ENCODE measurements around the gene VAV2.

VAV2 gene

DNA sequence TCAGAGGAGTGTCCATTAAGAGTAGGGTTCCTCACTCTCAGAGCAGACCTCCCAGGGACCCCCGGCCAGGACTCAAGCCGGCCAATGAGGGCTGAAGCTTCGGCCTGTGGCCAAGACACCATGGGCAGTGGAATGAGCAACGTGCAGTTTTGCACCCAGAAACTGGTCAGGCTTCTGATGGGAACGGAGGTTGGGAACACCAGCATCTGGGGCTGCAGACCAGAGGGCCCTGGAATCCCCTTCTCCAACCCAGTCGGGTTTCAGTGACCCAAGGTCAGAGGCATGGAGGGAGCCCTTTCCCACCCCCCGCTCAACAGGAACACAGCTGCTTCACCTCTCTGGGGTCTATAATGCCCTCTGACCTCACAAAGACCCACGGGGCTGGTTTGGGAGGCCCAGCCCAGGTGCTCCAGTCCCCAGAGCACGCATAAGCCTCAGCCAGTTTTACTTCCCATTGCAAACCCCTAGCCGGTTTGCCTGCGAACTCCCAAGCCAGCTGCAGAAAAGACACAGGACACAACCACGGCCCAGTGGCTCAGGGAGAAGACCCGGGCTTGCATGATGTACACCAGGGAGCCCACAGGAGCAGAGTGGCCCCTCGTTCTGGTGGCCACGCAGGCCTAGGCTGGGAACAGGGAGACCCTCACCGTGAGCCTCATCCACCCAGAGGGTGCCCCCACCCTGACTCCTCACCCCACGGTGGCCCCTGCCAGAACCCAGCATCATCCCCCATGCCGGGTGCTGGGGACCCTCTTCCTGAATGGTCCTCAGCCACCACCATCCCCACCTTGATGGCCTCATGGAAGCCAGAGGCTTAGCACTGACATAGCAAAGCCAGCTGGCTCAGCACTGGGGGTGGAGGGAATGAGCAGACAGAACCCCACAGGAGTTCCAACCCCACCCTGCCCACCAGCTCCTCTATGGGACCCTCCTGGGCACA lies 30.6 kb downstream of the VAV2 start:
- TF ChIP-seq, protein P1, sequence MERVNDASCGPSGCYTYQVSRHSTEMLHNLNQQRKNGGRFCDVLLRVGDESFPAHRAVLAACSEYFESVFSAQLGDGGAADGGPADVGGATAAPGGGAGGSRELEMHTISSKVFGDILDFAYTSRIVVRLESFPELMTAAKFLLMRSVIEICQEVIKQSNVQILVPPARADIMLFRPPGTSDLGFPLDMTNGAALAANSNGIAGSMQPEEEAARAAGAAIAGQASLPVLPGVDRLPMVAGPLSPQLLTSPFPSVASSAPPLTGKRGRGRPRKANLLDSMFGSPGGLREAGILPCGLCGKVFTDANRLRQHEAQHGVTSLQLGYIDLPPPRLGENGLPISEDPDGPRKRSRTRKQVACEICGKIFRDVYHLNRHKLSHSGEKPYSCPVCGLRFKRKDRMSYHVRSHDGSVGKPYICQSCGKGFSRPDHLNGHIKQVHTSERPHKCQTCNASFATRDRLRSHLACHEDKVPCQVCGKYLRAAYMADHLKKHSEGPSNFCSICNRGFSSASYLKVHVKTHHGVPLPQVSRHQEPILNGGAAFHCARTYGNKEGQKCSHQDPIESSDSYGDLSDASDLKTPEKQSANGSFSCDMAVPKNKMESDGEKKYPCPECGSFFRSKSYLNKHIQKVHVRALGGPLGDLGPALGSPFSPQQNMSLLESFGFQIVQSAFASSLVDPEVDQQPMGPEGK (CRISPR knock-in tag; IDR thresholded peaks at IDR 0.05; ENCODE audit: borderline replicate concordance), result no peak
- no peak for TF ChIP-seq TCF4 (CRISPR knock-in tag; IDR thresholded peaks at IDR 0.05; ENCODE audit: borderline replicate concordance)
- TF ChIP-seq PPARA (CRISPR knock-in tag; IDR thresholded peaks at IDR 0.05; ENCODE audit: borderline replicate concordance), result no peak
- no peak for TF ChIP-seq ZC3H10 (CRISPR knock-in tag; IDR thresholded peaks at IDR 0.05)
- no peak for TF ChIP-seq CSDC2 (CRISPR knock-in tag; IDR thresholded peaks at IDR 0.05)
- TF ChIP-seq ZFP30 (CRISPR knock-in tag; IDR thresholded peaks at IDR 0.05), result no peak
- TF ChIP-seq BACH2 (CRISPR knock-in tag; IDR thresholded peaks at IDR 0.05; ENCODE audit: borderline replicate concordance), result no peak
- no peak for TF ChIP-seq SNAI2 (CRISPR knock-in tag; IDR thresholded peaks at IDR 0.05)
- TF ChIP-seq ARNTL (CRISPR knock-in tag; IDR thresholded peaks at IDR 0.05; ENCODE audit: borderline replicate concordance, low read depth), result no peak
- TF ChIP-seq GLIS3 (CRISPR knock-in tag; IDR thresholded peaks at IDR 0.05), result no peak
- TF ChIP-seq, protein P2, sequence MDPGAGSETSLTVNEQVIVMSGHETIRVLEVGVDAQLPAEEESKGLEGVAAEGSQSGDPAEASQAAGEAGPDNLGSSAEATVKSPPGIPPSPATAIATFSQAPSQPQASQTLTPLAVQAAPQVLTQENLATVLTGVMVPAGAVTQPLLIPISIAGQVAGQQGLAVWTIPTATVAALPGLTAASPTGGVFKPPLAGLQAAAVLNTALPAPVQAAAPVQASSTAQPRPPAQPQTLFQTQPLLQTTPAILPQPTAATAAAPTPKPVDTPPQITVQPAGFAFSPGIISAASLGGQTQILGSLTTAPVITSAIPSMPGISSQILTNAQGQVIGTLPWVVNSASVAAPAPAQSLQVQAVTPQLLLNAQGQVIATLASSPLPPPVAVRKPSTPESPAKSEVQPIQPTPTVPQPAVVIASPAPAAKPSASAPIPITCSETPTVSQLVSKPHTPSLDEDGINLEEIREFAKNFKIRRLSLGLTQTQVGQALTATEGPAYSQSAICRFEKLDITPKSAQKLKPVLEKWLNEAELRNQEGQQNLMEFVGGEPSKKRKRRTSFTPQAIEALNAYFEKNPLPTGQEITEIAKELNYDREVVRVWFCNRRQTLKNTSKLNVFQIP (CRISPR knock-in tag; IDR thresholded peaks at IDR 0.05; ENCODE audit: borderline replicate concordance, low read depth), result no peak
- no peak for TF ChIP-seq ESRRG (CRISPR knock-in tag; IDR thresholded peaks at IDR 0.05)
- TF ChIP-seq, protein P3, sequence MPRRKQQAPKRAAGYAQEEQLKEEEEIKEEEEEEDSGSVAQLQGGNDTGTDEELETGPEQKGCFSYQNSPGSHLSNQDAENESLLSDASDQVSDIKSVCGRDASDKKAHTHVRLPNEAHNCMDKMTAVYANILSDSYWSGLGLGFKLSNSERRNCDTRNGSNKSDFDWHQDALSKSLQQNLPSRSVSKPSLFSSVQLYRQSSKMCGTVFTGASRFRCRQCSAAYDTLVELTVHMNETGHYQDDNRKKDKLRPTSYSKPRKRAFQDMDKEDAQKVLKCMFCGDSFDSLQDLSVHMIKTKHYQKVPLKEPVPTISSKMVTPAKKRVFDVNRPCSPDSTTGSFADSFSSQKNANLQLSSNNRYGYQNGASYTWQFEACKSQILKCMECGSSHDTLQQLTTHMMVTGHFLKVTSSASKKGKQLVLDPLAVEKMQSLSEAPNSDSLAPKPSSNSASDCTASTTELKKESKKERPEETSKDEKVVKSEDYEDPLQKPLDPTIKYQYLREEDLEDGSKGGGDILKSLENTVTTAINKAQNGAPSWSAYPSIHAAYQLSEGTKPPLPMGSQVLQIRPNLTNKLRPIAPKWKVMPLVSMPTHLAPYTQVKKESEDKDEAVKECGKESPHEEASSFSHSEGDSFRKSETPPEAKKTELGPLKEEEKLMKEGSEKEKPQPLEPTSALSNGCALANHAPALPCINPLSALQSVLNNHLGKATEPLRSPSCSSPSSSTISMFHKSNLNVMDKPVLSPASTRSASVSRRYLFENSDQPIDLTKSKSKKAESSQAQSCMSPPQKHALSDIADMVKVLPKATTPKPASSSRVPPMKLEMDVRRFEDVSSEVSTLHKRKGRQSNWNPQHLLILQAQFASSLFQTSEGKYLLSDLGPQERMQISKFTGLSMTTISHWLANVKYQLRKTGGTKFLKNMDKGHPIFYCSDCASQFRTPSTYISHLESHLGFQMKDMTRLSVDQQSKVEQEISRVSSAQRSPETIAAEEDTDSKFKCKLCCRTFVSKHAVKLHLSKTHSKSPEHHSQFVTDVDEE (CRISPR knock-in tag; IDR thresholded peaks at IDR 0.05), result no peak
- no peak for TF ChIP-seq ZNF70 (CRISPR knock-in tag; IDR thresholded peaks at IDR 0.05)
- no peak for TF ChIP-seq OSR1 (CRISPR knock-in tag; IDR thresholded peaks at IDR 0.05)
- TF ChIP-seq, protein P4, sequence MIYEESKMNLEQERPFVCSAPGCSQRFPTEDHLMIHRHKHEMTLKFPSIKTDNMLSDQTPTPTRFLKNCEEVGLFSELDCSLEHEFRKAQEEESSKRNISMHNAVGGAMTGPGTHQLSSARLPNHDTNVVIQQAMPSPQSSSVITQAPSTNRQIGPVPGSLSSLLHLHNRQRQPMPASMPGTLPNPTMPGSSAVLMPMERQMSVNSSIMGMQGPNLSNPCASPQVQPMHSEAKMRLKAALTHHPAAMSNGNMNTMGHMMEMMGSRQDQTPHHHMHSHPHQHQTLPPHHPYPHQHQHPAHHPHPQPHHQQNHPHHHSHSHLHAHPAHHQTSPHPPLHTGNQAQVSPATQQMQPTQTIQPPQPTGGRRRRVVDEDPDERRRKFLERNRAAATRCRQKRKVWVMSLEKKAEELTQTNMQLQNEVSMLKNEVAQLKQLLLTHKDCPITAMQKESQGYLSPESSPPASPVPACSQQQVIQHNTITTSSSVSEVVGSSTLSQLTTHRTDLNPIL (CRISPR knock-in tag; IDR thresholded peaks at IDR 0.05; ENCODE audit: low read depth), result no peak
- TF ChIP-seq ZFP3 (CRISPR knock-in tag; IDR thresholded peaks at IDR 0.05), result no peak
- TF ChIP-seq ZNF8 (CRISPR knock-in tag; IDR thresholded peaks at IDR 0.05), result no peak
- no peak for TF ChIP-seq ISL1 (CRISPR knock-in tag; IDR thresholded peaks at IDR 0.05)
- ATAC-seq, result no peak

DNA sequence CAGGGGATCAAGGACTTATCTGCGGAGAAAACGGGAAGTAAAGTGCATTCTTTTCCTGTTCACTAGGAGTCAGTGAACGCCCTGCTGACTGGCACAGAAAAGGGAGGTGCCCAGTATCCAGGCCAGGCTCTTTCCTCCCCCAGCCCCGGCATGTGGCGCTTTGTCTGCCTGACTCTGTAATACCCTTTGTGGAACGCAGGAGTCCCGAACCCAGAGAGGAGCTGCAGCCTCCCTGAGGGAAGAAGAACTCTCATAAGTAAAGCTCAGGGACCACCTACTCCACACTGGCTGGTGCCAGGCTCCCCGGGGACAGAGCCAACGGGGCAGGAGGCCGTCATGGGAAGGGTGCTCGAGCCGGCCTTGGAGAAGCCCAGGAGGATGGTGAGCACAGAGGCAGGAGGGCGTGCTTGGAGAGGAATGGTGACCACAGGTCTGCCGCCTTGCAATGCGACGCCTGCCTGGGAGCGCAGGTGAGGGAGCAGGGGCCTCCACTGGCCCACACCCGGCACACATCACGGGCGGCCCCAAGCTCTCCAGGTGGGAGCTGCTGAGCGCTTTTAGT lies 31.5 kb downstream of the VAV2 start:
- TF ChIP-seq, protein P3 (CRISPR knock-in tag; IDR thresholded peaks at IDR 0.05), result no peak
- TF ChIP-seq, protein P5, sequence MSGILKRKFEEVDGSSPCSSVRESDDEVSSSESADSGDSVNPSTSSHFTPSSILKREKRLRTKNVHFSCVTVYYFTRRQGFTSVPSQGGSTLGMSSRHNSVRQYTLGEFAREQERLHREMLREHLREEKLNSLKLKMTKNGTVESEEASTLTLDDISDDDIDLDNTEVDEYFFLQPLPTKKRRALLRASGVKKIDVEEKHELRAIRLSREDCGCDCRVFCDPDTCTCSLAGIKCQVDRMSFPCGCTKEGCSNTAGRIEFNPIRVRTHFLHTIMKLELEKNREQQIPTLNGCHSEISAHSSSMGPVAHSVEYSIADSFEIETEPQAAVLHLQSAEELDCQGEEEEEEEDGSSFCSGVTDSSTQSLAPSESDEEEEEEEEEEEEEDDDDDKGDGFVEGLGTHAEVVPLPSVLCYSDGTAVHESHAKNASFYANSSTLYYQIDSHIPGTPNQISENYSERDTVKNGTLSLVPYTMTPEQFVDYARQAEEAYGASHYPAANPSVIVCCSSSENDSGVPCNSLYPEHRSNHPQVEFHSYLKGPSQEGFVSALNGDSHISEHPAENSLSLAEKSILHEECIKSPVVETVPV (CRISPR knock-in tag; IDR thresholded peaks at IDR 0.05), result no peak
- TF ChIP-seq ZC3H10 (CRISPR knock-in tag; IDR thresholded peaks at IDR 0.05) (no peak), SNAI2 (CRISPR knock-in tag; IDR thresholded peaks at IDR 0.05) (no peak), BACH2 (CRISPR knock-in tag; IDR thresholded peaks at IDR 0.05; ENCODE audit: borderline replicate concordance) (no peak), ZNF565 (CRISPR knock-in tag; conservative IDR thresholded peaks at IDR 0.05; ENCODE audit: low read depth) (no peak), ZNF8 (CRISPR knock-in tag; IDR thresholded peaks at IDR 0.05) (no peak)
- ATAC-seq, result no peak
